Activated CD4-positive, alpha-beta T cell treated with anti-CD3 and anti-CD28 coated beads for 36 hours (primary cell): ENCODE results near the gene CXCL5. TPM values are rescaled to one million over a fixed set of nuclear protein-coding genes. Genes with fewer than 3 reads are reported as not detected.
"Not testable (repeated sequence)": the region's sequence is repeated elsewhere in the genome, so short reads cannot be mapped to it uniquely, and the experiment has no call there.

Experiments used
- ATAC-seq: fragments of 200-7000 bp; cut with Tn5 transposase; one replicate; pipeline ENCODE4 v1.10.0; 2021; ENCODE audit warnings: mild to moderate bottlenecking, moderate library complexity
- CTCF ChIA-PET: fragments of 350-600 bp; sonication (Branson Sonifier 250); formaldehyde crosslinking; loops from one replicate; lab custom pipeline; 2021; ENCODE audit warnings: antibody characterized with exemption; lab: Charles Lee
- POLR2A ChIA-PET: fragments of 350-600 bp; sonication (Branson Sonifier 250); formaldehyde crosslinking; loops from one replicate; lab custom pipeline; 2021; ENCODE audit warnings: antibody characterized with exemption, inconsistent platforms; lab: Charles Lee
- DNase-seq: peaks from one replicate; pipeline ENCODE4 v3.0.0-alpha.2; 2020
- H3K27ac Mint-ChIP-seq: one replicate; pipeline ENCODE4 v1.8.0; 2021; ENCODE audit warnings: mixed read lengths
- H3K27me3 Mint-ChIP-seq: one replicate; pipeline ENCODE4 v1.8.0; 2021; ENCODE audit warnings: mixed read lengths
- H3K36me3 Mint-ChIP-seq: one replicate; pipeline ENCODE4 v1.8.0; 2021; ENCODE audit warnings: low read depth, mixed read lengths
- H3K4me1 Mint-ChIP-seq: one replicate; pipeline ENCODE4 v1.8.0; 2021; ENCODE audit warnings: mixed read lengths
- H3K4me3 Mint-ChIP-seq: one replicate; pipeline ENCODE4 v1.8.0; 2021; ENCODE audit warnings: mild to moderate bottlenecking, moderate library complexity, mixed read lengths
- H3K9me3 Mint-ChIP-seq: one replicate; pipeline ENCODE4 v1.8.0; 2021; ENCODE audit warnings: low read depth, mixed read lengths
- intact Hi-C, 2 experiments: fragments of 100-400 bp; cut with DNase I in 1 of 2; cut with micrococcal nuclease in 1 of 2; formaldehyde crosslinking; loops; one replicate each; pipeline versions ENCODE4 v1.14.2 to v1.15.1; 2022 to 2024; cut with DNase I, micrococcal nuclease
- total RNA-seq, 2 experiments: library from RNA; stranded (reverse); gene quantifications; one replicate each; pipeline ENCODE4 v1.2.3, GENCODE V29; 2021

CXCL5 gene
- total RNA-seq, 2 experiments from 2014 or later, result not detected

GRCh38 chr4:73989928-73990327, 8.5 kb downstream of the CXCL5 start:
- Mint-ChIP-seq H3K4me1 (no peaks in the 10 kb centered on the region), H3K4me3 (no peak overlapping the region), H3K9me3 (no peaks in the 10 kb centered on the region), H3K27ac (no peak overlapping the region), H3K27me3 (peaks cover 6% of the 10 kb centered on the region), H3K36me3 (no peaks in the 10 kb centered on the region)
- ATAC-seq (no peak), DNase-seq (no peak)
- intact Hi-C loops, result no loop called here
- ChIA-PET CTCF (interaction anchor here (0.7 to 1.0 kb wide), 2 partner anchors 27 to 47 kb away, joined by 3 read pairs; no protein-coding TSS in a partner anchor), POLR2A (no interaction called here)

GRCh38 chr4:73989031-73989430, 9.4 kb downstream of the CXCL5 start:
- peaks cover 4% of the 10 kb centered on the region for H3K27me3 Mint-ChIP-seq
- POLR2A ChIA-PET, result no interaction called here
- ATAC-seq (no peak), DNase-seq (no peak)
- intact Hi-C loops, result no loop called here
- H3K4me1 Mint-ChIP-seq, result no peaks in the 10 kb centered on the region
- H3K36me3 Mint-ChIP-seq, result no peaks in the 10 kb centered on the region
- H3K4me3 Mint-ChIP-seq, result no peak overlapping the region
- H3K27ac Mint-ChIP-seq, result no peak overlapping the region
- H3K9me3 Mint-ChIP-seq, result no peaks in the 10 kb centered on the region
- CTCF ChIA-PET, result no interaction called here

GRCh38 chr4:73988061-73988460, 10.4 kb downstream of the CXCL5 start, which contains the start of gene PPBP:
Gene PPBP, minus strand, starts transcription at chr4:73988190. Its CDS starts 87 bp downstream, at chr4:73988103.
- Mint-ChIP-seq H3K4me1 (no peaks in the 10 kb centered on the region), H3K4me3 (no peak within 1 kb of the TSS), H3K27ac (no peak within 1 kb of the TSS), H3K36me3 (no peaks in the 10 kb centered on the region), H3K9me3 (no peaks in the 10 kb centered on the region), H3K27me3 (peaks cover 3% of the 10 kb centered on the region)
- DNase-seq (no peak), ATAC-seq (no peak)
- POLR2A ChIA-PET, result no interaction called here
- CTCF ChIA-PET, result no interaction called here
- intact Hi-C loops, result no loop called here

GRCh38 chr4:73985528-73985852, 13.0 kb downstream of the CXCL5 start:
- ATAC-seq, result no peak
- CTCF ChIA-PET, result no interaction called here
- H3K27ac Mint-ChIP-seq, result no peak overlapping the region
- no peaks in the 10 kb centered on the region for H3K4me1 Mint-ChIP-seq
- DNase-seq, result no peak
- no peaks in the 10 kb centered on the region for H3K9me3 Mint-ChIP-seq
- POLR2A ChIA-PET, result no interaction called here
- H3K27me3 Mint-ChIP-seq, result peaks cover 8% of the 10 kb centered on the region
- H3K4me3 Mint-ChIP-seq, result no peak overlapping the region
- intact Hi-C loops, result no loop called here
- no peaks in the 10 kb centered on the region for H3K36me3 Mint-ChIP-seq

- no peaks in the 10 kb centered on the region for H3K9me3 Mint-ChIP-seq
- ChIA-PET POLR2A (no interaction called here), CTCF (no interaction called here)
- no peak for ATAC-seq
- H3K27me3 Mint-ChIP-seq, result peaks cover 9% of the 10 kb centered on the region
- no peak overlapping the region for H3K27ac Mint-ChIP-seq
- no peaks in the 10 kb centered on the region for H3K36me3 Mint-ChIP-seq
- H3K4me3 Mint-ChIP-seq, result no peak overlapping the region
- no peaks in the 10 kb centered on the region for H3K4me1 Mint-ChIP-seq
- intact Hi-C loops, result no loop called here
- DNase-seq, result no peak
These were observed 13.5 kb downstream of the CXCL5 start for GRCh38 chr4:73984736-73985527.

GRCh38 chr4:73981175-73981574, 17.3 kb downstream of the CXCL5 start:
- POLR2A ChIA-PET, result interaction anchor here (0.6 kb wide), 1 partner anchor 10 kb away, joined by 3 read pairs; no protein-coding TSS in a partner anchor
- H3K27me3 Mint-ChIP-seq, result peaks cover 11% of the 10 kb centered on the region
- H3K4me1 Mint-ChIP-seq, H3K4me3 Mint-ChIP-seq, intact Hi-C loops, DNase-seq, H3K27ac Mint-ChIP-seq, ATAC-seq, H3K9me3 Mint-ChIP-seq, H3K36me3 Mint-ChIP-seq, CTCF ChIA-PET: not testable (repeated sequence)

- Mint-ChIP-seq H3K9me3 (peaks cover 6% of the 10 kb centered on the region), H3K27ac (no peak overlapping the region), H3K4me1 (no peaks in the 10 kb centered on the region), H3K36me3 (no peaks in the 10 kb centered on the region), H3K4me3 (no peak overlapping the region), H3K27me3 (peaks cover 11% of the 10 kb centered on the region)
- DNase-seq (no peak), ATAC-seq (no peak)
- ChIA-PET POLR2A (interaction anchor here (0.6 kb wide), 1 partner anchor 210 kb away, joined by 5 read pairs; no protein-coding TSS in a partner anchor), CTCF (no interaction called here)
- intact Hi-C loops, result no loop called here
These were observed 19.0 kb downstream of the CXCL5 start for GRCh38 chr4:73979407-73979957.

- intact Hi-C loops, result no loop called here
- no peak overlapping the region for H3K4me3 Mint-ChIP-seq
- DNase-seq (no peak), ATAC-seq (no peak)
- ChIA-PET CTCF (no interaction called here), POLR2A (no interaction called here)
- no peaks in the 10 kb centered on the region for H3K4me1 Mint-ChIP-seq
- no peak overlapping the region for H3K27ac Mint-ChIP-seq
- peaks cover 6% of the 10 kb centered on the region for H3K9me3 Mint-ChIP-seq
- H3K36me3 Mint-ChIP-seq, result no peaks in the 10 kb centered on the region
- peaks cover 11% of the 10 kb centered on the region for H3K27me3 Mint-ChIP-seq
These were observed 19.6 kb downstream of the CXCL5 start for GRCh38 chr4:73978886-73979285.

GRCh38 chr4:73976716-73977115, 21.8 kb downstream of the CXCL5 start:
- ATAC-seq, result no peak
- intact Hi-C loops, result no loop called here
- ChIA-PET POLR2A (no interaction called here), CTCF (no interaction called here)
- Mint-ChIP-seq H3K27me3 (peaks cover 6% of the 10 kb centered on the region), H3K36me3 (no peaks in the 10 kb centered on the region), H3K9me3 (peaks cover 8% of the 10 kb centered on the region), H3K27ac (no peak overlapping the region), H3K4me1 (no peaks in the 10 kb centered on the region), H3K4me3 (no peak overlapping the region)
- no peak for DNase-seq

GRCh38 chr4:73976217-73976616, 22.3 kb downstream of the CXCL5 start:
- no peak overlapping the region for H3K27ac Mint-ChIP-seq
- no peaks in the 10 kb centered on the region for H3K4me1 Mint-ChIP-seq
- no peaks in the 10 kb centered on the region for H3K36me3 Mint-ChIP-seq
- intact Hi-C loops, result no loop called here
- ChIA-PET POLR2A (no interaction called here), CTCF (no interaction called here)
- ATAC-seq (no peak), DNase-seq (no peak)
- peaks cover 8% of the 10 kb centered on the region for H3K9me3 Mint-ChIP-seq
- peaks cover 6% of the 10 kb centered on the region for H3K27me3 Mint-ChIP-seq
- H3K4me3 Mint-ChIP-seq, result no peak overlapping the region

- intact Hi-C loops, result no loop called here
- no peak for DNase-seq
- peaks cover 1% of the 10 kb centered on the region for H3K27me3 Mint-ChIP-seq
- CTCF ChIA-PET, result no interaction called here
- H3K27ac Mint-ChIP-seq, result no peak overlapping the region
- POLR2A ChIA-PET, result no interaction called here
- H3K4me3 Mint-ChIP-seq, result no peak overlapping the region
- ATAC-seq, result no peak
- H3K9me3 Mint-ChIP-seq, result peaks cover 8% of the 10 kb centered on the region
- no peaks in the 10 kb centered on the region for H3K4me1 Mint-ChIP-seq
- H3K36me3 Mint-ChIP-seq, result no peaks in the 10 kb centered on the region
These were observed 24.1 kb downstream of the CXCL5 start for GRCh38 chr4:73974352-73974751.

GRCh38 chr4:73970945-73971344, 27.5 kb downstream of the CXCL5 start:
- Mint-ChIP-seq H3K4me3 (no peak overlapping the region), H3K36me3 (no peaks in the 10 kb centered on the region), H3K4me1 (no peaks in the 10 kb centered on the region), H3K27me3 (no peaks in the 10 kb centered on the region), H3K27ac (no peak overlapping the region), H3K9me3 (peaks cover 8% of the 10 kb centered on the region)
- POLR2A ChIA-PET, result no interaction called here
- intact Hi-C loops, result no loop called here
- CTCF ChIA-PET, result no interaction called here
- DNase-seq (no peak), ATAC-seq (no peak)
